ENCODE results near the gene COL9A3.

- no peak for TF ChIP-seq CTCF (IDR thresholded peaks at IDR 0.05)
- no peak for TF ChIP-seq POLR2A (IDR thresholded peaks at IDR 0.05)
These were observed 10.6 kb downstream of the COL9A3 start for GRCh38 chr20:62827311-62828038.
